Measurements from ENCODE around the gene DES.

DES gene

GRCh38 chr2:219459460-219460311, 41.5 kb downstream of the DES start:
- no peak for DNase-seq

GRCh38 chr2:219460424-219460926, 42.3 kb downstream of the DES start:
- DNase-seq = no peak

- DNase-seq = no peak
Observed at GRCh38 chr2:219461047-219461514, 42.9 kb downstream of the DES start.

GRCh38 chr2:219461669-219462068, 43.5 kb downstream of the DES start:
- no peak for DNase-seq

GRCh38 chr2:219462349-219462748, 44.2 kb downstream of the DES start:
- no peak for DNase-seq

- DNase-seq = no peak
Observed at GRCh38 chr2:219464286-219465032, 46.3 kb downstream of the DES start.

- DNase-seq = no peak
Observed at GRCh38 chr2:219465659-219466561, 47.7 kb downstream of the DES start.

GRCh38 chr2:219466816-219467735, 48.9 kb downstream of the DES start:
- DNase-seq = no peak

- DNase-seq = no peak
Observed at GRCh38 chr2:219467736-219468075, 49.5 kb downstream of the DES start.

- no peak for DNase-seq
Observed at GRCh38 chr2:219468410-219469185, 50.4 kb downstream of the DES start.

GRCh38 chr2:219469186-219469724, 51.1 kb downstream of the DES start:
- no peak for DNase-seq

- no peak for DNase-seq
Observed at GRCh38 chr2:219470429-219470828, 52.3 kb downstream of the DES start.

GRCh38 chr2:219471476-219472371, 53.5 kb downstream of the DES start:
- no peak for DNase-seq

- no peak for DNase-seq
Observed at GRCh38 chr2:219472629-219473187, 54.5 kb downstream of the DES start.

GRCh38 chr2:219473511-219473910, 55.3 kb downstream of the DES start:
- DNase-seq = no peak

- no peak for DNase-seq
Observed at GRCh38 chr2:219474285-219475060, 56.3 kb downstream of the DES start.

- DNase-seq = no peak
Observed at GRCh38 chr2:219475278-219475677, 57.1 kb downstream of the DES start.
